ENCODE data around the gene C1orf115.
"Not testable (repeated sequence)": the region's sequence is repeated elsewhere in the genome, so short reads cannot be mapped to it uniquely, and the experiment has no call there.

C1orf115 gene

DNA sequence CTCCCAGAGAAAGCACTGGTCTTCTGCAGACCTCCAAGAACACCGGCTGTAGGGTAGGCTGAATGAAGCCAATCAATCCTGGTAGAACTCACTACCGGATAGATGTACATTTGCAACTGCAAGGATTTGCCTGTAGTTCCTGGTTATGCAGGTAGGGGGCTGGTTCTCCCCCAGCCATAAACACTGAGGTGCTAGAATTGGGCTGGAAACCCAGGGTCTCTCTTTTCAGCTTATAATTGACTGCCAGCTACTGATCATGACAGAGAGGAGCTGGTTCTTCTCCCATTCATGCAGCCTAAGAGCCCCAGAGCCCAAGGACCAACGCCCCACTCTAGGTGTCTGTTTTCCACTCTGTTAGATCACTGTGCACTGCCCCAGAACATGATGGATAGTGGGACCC lies 36.5 kb downstream of the C1orf115 start:
- no peak for DNase-seq (ENCODE audit: low spot score)

DNA sequence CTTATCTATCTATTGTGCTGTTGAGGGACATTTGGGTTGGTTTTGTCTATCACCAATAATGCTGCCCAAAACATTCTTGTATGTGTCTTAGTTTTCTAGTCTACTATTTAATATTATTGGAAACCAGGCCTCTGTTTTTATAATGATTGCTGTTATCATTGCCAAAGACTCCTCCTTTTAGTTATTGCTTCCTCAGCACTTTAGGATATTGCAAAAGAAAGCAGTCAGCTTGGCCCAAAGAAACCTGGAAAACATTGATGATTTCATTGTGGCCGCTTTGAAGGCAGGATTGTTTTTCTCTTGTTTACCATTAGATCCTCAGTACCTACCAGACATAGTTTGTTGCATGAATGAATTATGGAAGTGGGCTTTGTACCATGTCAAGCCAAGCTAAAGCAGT lies 37.4 kb downstream of the C1orf115 start:
- no peak for DNase-seq (ENCODE audit: low spot score)

DNA sequence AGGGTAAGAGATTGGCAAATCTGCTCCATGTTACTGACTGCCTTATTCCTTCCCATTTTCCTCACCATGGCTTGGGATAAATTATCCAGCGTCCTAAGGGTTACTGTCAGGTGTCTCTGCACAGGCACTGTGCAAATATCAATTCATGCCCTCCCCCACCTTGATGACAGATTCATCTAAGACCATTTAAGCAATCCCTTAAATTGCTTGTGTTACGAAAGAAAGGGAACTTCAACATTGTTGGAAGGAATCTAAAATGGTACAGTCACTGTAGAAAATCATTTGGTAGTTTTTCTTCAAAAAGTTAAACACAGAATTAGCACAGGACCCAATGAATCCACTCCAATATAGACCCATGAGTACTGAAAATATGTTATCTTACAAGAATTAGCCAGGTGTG lies 40.3 kb downstream of the C1orf115 start:
- DNase-seq (ENCODE audit: low spot score), result no peak

DNA sequence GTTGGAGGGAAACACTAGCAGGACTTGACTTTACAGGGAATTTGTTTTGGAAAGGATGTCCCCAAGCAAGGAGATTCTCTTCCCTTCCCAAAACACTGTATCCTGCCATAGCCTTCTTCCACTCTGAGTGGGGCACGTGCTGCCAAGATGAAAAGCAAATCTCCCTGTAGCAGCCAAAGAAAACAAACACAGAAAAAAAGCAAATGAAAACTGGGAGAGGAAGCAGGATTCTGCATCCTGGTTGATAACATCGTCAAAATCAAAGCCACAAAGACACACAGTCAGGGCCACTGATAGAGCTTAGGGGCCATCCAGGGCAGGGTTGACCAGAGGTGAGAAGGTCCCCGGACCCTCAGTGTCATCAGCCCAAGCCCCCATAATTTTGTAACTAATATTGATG lies 42.0 kb downstream of the C1orf115 start:
- DNase-seq (ENCODE audit: low spot score), result no peak

DNA sequence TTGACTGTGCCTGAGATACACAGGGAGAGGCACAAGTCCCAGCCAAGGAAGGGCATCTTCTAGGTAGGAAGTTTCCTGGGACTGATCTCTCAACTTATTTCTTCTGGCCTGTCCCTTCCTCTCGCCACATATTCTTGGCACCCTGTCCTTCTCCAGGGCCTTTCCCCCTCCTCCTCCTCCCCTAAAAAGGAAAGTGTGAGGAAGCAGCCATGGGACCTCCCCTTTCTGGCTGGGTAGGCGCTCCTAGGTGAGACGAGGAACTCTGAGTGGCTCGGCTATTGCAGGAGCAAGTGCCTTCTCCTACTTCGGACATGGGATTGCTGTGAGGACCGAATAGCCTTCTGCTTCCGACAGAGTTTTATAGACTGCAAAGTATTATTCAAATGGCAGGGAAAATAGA lies 42.5 kb downstream of the C1orf115 start:
- no peak for DNase-seq (ENCODE audit: low spot score)

DNA sequence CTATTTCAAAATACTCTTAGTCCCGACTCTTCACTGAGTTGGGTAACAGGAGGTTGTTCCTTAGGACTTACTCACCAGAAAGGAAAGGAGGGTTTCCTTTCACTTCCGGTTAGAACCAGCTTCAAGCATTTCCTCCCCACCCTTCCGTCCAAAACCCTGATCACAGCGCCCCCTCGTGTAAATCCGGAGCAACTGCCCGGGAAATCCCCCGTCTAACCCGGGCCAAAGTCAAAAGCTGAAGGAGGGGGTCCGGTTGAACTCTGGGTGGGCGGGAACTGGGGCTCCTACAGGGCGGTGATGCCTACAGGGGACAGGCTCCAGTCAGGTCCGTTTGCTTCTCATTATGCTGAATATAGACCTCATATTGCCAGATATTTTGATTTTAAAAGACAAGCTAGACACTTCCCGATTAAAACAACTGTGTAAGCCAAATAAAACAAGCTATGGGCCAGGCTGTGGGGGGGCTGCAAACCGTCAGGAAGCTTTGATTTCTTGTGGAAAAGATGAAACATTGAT lies 43.0 kb downstream of the C1orf115 start:
- peak; percentile 41 for DNase-seq (ENCODE audit: low spot score)

DNA sequence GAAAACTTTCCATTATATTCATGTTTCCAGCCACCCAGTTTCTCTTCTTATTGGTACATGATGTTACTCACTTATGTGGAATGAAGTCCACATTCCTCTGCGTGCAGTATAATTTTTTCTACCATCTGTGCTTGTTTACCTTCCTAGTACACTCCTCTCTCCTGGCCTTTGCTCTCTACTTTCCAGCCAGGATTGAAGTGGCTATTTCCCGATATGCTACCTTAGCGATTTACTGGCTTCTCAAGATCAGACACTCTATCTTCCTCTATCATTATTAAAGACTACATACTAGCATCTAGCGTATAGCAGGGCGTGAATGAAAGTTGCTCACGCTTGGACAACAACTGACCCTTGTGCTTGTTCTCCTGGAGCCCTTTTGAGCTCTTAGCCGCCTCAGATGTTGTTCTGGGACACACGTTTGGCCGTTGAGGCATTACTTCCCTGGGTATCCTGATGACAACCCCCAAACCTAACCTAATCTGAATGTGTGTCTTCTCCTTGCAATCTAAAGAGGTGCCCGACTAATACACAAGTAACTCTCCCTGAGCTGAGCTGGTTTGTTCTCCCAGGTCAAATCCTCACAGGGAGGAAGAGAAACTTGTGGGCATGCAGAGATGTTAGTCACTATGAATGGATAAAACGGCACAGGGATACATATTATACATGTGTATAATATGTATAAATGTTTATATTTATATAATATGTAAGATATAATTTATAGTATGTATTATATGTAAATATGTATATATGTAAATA lies 44.6 kb downstream of the C1orf115 start:
- peak; percentile 66 for DNase-seq (ENCODE audit: low spot score)

DNA sequence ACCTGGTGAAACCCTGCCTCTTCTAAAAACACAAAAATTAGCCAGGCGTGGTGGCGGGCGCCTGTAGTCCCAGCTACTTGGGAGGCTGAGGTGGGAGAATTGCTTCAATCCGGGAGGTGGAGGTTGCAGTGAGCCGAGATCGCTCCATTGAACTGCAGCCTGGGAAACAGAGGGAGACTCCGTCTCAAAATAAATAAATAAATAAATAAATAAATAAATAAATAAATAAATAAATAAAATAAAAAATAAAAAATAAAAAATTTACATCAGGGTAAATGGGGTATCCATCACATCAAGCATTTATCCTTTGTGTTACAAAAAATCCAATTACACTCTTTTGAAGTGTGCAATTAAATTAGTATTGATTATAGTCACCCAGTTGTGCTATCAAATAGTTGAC lies 46.1 kb downstream of the C1orf115 start:
- DNase-seq (ENCODE audit: low spot score), result not testable (repeated sequence)

DNA sequence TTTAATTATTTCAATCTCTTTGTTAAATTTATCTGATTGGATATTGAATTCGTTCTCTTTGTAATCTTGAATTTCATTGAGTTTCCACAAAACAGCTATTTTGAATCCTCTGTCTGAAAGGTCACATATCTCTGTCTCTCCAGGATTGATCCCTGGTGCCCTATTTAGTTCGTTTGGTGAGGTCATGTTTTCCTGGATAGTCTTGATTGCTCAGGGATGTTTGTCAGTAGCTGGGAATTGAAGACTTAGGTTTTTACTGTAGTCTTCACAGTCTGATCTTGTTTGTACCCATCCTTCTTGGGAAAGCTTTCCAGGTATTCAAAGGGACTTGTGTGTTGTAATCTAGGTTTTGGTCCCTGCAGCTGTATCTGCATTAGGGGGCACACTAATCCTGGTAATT lies 51.2 kb downstream of the C1orf115 start:
- DNase-seq (ENCODE audit: low spot score), result no peak

DNA sequence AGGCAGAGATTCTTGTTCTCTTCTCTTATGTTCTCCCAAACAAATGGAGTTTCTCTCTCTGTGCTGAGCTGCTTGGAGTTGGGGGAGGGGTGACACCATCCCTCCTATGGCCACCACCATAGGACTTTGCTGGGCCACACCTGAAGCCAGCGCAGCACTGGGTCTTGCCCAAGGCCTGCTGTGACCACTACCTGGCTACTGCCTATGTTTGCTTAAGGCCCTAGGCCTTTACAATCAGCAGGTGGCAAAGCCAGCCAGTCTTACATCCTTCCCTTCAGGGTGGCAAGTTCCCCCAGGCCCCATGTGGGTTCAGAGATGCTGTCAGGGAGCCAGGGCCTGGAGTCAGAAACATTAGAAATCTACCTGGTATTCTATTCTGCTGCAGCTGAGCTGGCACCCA lies 51.7 kb downstream of the C1orf115 start:
- no peak for DNase-seq (ENCODE audit: low spot score)

DNA sequence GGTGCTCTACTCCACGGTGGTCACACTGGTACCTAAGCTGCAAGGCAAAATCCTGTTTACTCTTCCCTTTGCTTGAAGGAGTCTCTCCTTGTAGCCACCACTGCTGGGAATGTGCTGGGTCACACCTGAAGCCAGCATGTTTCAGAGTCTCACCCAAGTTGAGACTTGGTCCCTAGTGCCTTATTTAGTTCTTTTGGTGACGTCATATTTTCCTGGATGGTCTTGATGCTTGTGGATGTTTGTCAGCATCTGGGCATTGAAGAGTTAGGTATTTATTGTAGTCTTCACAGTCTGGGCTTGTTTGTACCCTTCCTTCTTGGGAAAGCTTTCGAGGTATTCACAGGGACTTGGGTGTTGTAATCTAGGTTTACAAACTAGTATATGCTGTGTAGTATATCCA lies 52.4 kb downstream of the C1orf115 start:
- no peak for DNase-seq (ENCODE audit: low spot score)

DNA sequence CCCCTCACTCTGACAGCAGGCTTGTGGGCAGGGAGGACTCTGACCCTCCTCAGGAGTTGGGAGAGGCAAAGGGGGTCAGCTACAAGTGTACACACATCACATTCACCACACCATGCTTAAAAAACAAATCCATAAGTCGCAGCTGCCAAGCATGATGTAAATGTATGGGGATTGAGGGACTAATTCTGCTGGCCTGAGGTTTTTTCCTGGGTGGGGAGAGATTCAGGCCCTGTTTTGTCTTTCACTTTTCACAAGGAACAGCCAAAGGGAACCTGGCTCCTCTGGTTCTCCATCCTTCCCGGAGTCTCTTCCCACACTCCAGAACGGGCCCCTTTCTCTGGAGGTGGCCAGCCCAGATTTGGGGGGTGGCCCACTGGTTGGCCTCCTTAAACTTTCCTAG lies 56.7 kb downstream of the C1orf115 start:
- DNase-seq (ENCODE audit: low spot score), result no peak

DNA sequence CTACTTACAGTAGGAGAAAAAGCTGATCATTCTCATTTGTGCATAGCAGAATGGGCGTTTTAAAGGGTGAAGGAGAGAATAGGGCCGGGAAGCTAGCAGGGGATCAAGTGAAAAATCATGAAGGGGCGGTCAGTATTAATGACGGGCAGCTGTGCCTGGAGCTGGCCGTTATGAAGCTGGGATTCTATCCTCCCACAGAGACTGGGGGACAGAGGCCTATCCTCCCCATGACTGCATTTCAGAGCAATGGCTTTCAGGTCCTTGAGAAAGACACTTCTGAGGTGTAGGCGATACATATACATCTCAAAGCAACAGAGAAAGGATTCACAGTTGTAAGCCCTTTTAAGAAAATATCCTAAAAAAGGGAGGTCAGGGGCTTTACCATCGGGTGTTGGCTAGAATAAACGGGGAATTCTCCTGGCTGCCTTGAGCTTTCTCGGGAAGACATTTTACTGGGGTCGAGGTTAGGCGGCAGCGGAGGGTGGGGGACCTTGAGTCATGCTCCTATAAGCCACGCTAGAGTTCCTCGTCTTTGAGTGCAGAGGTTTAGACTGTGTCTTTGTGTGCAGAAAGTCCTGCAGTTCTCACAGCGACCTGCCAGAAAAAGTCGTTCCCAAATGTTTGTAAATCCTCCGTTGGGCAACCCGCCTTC lies 57.4 kb downstream of the C1orf115 start:
- DNase-seq (ENCODE audit: low spot score), result no peak

DNA sequence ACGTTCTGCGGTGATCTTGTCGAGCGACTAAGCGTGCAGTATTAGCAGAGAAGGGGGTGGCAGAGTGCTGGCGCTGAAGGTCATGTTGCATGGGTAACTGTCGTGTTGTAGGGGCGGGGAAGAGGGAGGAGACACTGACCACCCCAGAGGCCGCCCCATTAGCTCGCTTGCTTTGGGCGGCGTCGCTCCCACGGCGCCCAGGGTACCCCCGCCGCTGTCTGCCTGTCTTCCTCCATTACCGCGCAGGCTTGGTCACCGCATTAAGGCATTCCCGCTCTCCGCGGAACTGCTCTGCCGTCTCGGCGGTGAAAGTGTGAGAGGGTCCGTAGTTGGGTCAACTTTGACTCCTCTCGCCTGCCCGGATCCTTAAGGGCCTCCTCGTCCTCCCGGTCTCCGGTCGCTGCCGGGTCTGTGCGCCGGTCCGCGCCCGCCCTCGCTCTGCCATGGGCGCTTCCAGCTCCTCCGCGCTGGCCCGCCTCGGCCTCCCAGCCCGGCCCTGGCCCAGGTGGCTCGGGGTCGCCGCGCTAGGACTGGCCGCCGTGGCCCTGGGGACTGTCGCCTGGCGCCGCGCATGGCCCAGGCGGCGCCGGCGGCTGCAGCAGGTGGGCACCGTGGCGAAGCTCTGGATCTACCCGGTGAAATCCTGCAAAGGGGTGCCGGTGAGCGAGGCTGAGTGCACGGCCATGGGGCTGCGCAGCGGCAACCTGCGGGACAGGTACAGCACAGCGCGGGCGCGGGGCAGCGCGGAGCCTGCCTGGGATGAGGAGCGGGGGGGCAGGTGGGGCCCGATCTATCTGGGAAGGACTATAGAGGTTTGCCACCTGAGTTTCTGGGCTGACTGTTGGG lies 58.1 kb downstream of the C1orf115 start, which contains the start of gene MTARC2:
Gene MTARC2 (plus strand): TSS at position 234 of the 846 bp plus-strand sequence. CDS start 210 bp downstream, at position 444.
- DNase-seq (ENCODE audit: low spot score), result peak; percentile 82

Data from SW480 (cell line).